UCSD-AML1 (cell line): ENCODE data around the gene WNT8A.

Source experiments
- DNase-seq: peaks from one replicate; lab custom pipeline; 2025; ENCODE audit not compliant: unreplicated experiment; lab: John Stamatoyannopoulos, UW

WNT8A gene

DNA sequence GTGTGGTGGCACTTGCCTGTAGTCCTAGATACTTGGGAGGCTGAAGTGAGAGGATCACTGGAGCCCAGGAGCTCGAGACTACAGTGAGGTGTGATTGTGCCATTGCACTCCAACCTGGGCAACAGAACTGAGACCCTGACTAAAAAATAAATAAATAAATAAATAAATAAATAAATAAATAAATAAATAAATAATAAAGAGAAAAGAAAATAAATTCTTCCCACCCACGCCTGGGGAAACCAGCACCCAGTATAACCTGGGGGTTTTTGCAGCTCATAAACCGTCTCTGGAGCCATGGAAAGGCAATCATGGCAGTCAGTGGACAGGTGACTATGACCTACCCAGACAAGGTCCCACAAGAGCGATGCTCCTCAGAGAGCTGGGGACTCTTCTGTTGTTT is 7.9 kb downstream of the WNT8A start:
- DNase-seq, result no peak

DNA sequence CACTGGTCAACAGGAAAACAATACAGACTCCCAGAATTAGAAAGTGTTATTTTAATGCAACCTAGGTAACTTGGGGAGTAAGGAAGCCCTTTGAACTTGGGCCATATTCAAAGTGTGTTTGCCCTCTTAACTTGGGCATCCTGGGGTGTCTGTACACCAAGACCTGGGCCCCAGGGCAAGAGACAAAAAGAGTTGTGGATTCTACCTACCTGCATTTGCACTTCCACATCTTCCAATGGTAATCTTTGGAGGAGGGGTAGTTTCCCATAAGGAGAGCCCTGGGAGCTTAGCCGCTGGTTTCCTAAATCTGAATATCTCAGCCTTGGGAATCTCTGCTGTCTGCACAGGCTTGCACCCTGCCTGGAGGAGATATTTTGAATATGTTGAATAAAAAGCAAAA is 8.5 kb downstream of the WNT8A start:
- no peak for DNase-seq

DNA sequence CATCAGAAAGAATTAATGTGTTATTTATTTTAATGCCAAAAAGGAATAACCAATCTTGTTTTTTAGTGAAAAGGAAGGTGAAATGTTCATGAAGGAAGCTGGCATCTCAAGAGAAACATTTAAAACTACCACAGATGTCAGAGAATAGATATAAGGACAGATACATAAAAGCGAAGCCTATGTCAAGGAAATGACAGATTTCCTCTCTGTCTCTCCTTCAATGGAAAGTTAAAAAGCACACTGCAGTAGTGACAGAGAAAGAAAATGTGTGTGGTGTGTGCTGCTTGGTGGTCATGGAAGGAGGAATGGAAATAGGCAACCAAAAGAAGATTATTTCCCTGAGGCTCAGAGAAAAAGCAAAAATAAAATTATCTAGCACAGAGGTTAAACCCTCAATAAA is 9.2 kb downstream of the WNT8A start:
- no peak for DNase-seq

DNA sequence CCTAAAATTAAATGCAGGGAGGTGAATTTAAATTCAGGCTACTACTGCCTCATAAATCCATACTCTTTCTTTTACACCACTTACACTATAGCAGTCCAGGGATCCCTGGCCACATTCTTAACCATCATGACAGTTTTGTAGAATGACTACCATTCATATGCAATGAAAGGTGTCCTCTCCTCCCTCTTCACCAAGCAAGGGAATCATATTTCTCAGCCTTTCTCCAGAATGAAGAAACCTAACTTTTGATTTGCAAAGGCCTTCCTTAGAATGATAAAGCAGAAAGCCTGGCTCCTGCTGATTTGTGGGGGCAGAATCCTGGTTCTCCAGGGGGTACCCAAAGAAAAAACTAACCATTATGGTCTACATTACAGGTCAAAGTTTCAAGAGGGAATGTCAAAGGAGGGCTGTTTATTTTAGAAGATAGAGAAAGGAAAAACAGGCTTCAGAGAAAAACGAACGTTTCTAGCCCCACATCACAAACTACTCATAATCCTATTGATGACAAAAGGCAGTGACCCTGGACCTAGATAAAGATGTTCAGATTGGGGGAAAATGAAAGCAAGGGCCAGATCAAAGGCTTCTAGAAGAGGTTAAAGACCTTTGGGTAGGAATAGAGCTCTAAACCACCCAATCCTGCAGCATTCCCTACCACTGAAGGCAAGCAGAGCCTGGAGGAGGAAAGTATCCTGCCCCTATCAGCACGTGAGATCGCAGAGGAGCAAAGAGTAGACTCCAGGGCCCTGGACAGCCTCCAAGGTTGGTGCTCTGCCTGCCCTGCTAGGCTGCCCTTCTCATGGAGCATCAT is 11.5 kb downstream of the WNT8A start:
- no peak for DNase-seq

DNA sequence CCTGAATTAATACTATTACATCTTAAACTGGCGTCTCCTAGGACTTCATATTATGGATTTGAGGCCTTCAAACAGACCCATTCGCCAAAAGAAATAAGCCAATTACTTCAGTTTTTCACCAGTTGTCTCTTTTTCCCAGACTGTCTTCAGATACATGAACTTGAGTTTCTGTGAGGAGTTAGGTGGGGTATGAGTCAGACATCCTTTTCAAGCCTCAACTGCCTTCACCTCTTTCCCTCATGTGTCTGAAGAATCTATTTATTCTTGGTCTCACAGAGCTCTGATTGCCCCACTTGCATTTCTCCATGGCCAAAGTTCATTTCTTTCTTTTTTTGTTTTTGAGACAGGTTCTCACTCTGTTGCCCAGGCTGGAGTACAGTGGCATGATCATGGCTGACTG is 12.5 kb downstream of the WNT8A start:
- DNase-seq, result no peak

DNA sequence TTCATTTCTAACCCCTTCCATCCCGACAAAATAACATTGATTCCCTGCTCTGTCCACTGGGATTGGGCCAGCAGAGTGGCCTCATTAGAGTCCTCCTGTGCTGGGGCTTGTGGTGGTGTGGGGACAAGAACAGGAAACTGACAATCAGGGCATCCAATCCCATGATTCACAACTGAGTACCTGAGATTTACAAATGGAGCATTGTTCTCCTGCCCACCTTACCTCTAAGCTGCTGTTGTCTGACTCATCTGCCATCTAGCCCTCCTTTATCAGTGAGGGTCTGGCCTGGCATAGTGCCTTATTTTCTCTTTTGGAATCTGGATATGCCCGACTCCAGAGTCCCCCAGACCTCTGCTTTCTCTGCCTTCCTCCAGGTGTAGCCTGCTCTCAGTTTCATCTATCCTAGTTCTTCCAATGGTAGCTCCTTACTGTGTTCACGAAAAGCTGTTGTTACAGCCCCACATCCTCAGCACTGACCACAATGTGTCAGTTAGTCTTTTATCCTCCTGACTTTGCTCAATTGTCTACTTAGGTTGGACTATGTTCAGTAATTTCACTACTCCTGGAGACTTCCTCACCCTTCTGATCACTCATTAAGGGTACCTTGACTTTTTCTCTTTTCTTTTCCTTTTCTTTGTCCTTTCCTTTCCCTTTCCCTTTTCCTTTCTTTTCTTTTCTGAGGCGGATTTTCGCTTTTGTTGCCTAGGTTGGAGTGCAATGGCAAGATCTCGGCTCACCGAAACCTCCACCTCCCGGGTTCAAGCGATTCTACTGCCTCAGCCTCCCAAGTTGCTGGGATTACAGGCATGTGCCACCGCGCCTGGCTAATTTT is 13.4 kb downstream of the WNT8A start:
- DNase-seq, result no peak

DNA sequence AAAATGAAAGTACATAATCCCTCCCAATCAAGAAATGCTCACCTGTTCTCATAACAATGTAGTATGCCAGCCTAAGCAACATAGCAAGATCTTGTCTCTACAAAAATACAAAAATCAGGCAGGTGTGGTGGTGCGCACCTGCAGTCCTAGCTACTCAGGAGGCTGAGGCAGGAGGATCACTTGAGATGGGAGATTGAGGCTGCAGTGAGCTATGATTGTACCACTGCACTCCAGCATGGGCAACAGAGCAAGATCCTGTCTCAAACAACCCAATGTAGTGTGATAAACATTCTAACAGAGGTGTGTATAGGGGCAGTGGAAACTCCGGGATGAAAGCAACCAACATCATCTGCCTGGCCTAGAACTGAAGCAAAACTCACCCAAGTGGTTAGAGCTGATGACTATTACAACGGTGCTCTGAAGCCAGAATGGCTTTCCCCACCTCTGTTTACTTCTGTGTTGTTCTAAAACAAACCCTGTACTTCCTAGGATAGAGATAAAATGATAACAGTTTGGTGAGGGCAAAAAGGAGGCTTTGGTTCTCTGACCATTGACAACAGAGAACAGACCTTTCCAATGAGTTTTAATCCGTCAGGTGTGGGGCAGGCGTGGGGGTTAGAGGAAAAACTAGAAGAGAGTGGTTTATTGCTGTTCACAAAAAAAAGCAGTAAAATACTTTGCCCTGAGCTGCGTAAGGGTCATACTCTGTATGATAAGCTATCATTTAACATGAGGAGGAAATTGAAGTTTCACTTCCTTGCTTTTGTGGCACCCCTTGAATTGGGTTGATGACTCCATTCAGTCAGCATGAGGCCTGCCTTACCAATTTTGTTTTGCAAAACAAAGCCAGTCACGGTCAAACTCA is 18.9 kb downstream of the WNT8A start:
- DNase-seq, result no peak

DNA sequence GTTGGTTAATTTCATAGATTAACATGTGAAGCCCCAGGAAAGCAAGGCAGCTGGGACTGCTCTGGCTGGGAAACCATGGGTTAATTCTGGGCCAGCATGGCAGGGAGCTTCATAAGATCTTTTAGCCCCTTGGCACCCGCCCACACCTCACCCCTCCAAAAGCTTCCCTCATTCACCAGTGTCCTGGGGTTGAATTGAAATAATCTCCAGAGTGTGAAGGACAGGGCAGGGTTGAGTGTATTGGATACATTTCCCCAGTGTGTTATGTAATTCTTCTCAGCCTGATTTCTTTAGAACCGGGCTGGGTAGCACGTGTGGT is 19.4 kb downstream of the WNT8A start:
- no peak for DNase-seq

DNA sequence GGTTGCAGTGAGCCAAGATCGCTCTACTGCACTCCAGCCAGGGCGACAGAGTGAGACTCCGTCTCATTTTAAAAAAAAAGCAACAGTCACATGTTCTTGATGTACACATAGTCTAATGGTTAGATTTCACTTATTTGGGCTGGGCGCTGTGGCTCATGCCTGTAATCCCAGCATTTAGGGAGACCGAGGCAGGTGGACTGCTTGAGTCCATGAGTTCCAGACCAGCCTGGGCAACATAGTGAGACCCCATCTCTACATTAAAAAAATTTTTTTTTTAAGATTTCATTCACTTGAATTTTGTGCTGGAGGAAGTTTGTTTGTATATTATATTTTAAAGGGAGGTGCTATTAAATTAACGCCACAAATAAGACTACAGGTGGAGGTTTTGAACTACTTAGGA is 21.9 kb downstream of the WNT8A start:
- DNase-seq, result no peak

DNA sequence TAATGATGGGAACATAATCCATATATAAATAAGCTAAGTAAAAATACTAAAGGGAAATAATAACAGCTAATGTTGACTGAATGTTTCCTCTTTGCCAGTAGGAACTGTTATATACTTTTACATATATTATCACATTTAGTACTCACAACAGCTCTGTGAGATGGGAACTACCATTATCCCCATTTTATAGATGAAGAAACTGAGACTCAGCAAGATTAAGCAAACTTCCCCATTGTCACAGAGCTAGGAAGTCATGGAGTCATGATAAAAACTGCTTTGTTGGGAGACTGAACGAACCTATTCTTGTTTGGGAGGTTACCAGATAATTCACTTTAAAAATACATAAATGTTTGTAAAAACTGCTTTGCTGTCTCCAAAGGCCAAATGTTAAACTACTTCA is 23.4 kb downstream of the WNT8A start:
- DNase-seq, result no peak

DNA sequence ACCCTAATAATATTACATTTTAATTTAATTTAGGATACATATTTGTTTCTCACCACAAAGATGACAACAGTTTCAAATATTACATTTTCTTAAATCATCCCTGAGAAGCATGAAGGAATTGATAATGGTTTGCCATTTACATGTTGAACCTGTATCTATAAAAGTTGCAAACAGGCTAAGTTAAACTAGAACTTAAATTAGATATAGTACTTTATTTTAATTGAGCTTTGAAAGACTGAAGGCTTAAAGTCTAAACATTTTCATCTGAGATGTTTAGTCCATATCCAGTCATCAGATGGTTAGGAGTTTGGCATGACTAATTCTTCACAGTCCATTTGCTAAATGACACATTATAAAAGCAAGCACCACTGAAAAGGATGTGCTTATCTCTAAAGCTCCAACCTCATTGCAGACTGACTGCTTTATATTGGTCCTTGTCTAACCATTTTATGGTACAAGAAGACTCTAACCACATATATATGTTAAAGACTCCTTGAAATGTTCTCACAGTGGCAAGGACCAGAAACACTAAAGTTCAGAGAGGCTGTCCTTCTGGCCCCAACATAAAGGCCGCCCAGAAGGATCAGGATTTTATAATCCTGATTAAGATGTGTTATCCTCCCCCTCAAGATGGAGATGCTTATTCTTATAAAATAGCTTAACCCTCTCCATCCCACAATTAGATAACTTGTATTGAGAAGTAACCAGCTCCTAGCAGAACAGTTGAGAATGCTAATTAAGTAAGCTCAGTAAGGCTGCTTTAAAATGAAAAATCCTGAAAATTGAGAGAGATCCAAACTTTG is 25.8 kb downstream of the WNT8A start:
- no peak for DNase-seq

DNA sequence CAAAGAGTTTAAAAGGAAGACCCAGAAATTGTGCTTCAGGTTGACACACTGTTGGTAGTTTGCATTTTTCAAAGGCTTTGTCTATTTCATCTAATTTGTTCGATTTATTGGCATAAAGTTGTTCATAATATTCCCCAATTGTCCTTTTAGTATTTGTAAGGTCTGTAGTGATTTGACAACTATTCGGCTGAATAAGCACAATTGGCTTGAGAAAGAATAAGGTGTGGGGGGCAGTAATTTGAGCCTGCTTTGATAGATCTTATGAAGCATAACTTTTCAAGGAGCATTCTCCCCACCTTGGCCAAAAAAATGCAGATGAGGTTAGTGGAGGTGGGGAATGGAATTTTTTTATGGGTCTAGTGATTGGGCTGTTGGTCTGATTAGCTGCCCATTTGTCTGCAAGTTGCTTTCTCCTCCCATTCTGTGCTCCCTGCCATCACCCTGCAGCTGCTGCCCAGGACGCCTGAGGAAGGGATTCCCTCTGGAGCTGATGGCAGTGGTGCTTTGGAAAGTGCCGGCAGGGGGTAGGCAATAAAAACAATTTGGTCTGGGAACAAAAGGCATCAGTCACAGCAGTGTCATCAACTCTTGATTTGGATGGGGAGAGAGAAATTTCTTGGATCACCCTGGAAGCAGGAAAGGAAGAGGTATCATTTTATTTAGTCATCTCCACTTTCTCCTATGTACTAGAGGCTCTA is 26.6 kb downstream of the WNT8A start:
- no peak for DNase-seq

DNA sequence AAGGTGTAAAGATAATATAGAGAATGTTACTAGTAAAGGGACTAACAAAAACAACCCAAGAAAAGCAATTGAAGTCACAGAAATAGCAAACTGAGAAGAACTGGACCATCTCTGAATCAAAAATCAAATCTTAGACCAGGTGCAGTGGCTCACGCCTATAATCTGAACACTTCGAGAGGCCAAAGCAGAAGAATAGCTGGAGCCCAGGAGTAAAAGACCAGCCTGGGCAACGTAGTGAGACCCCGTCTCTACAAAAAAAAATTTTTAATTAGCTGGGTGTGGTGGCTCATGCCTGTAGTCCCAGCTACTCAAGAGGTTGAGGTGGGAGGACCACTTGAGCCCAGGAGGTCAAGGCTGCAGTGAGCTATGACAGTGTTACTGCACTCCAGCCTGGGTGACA is 27.3 kb downstream of the WNT8A start:
- no peak for DNase-seq

DNA sequence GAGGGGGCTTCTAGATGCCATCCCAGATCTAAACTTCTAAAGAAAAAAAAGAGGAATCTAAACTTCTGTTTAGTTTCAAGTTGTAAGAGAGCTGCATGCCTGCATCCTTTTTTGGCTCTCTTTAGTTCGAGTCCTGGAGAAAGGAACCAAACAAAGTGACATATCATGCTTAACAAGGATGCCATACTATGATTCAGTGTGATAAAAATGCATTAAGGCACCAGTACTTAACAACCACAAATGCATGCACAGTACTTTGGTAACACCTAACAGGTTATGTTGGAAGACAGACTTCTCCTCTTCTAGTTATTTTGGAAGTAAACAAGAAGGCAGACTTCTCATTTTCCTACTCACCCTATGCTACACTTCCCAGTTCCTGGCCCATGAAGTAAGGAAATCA is 28.1 kb downstream of the WNT8A start:
- no peak for DNase-seq

DNA sequence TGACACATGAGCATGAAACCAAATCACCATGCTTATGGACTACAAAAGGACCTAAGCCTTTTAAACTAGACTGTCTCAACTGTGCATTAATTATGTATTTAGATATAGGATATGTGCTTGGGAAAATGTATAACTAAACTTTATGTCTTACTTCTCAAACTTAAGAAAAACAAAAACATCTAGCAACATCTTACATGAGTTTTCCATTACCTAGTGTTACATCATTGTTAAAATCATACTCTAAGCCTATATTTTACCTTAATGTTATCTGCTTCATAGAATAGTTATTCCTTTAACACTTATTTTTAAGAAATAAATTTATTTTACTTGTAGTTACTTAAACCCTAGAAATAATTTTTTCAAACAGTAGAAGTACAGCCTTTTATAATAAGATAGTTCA is 31.4 kb downstream of the WNT8A start:
- no peak for DNase-seq

DNA sequence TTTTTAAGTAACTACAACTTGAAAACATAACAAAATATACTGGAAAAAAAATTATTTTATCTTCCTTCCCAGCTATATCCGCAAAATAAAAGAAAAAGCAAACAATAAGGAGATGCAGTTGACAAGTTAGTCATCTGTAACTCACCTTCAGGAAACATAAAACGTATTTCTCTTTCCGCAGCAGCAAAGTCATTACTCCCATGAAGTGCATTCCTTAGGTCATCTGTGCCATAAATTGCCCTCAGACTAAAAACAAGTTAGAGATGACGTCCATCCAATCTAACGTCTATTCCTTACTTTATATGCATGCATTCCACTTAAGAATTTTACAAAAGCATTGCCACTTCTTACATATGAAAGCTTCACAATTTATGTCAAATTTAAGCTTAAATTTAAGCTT is 44.5 kb downstream of the WNT8A start:
- DNase-seq, result no peak

DNA sequence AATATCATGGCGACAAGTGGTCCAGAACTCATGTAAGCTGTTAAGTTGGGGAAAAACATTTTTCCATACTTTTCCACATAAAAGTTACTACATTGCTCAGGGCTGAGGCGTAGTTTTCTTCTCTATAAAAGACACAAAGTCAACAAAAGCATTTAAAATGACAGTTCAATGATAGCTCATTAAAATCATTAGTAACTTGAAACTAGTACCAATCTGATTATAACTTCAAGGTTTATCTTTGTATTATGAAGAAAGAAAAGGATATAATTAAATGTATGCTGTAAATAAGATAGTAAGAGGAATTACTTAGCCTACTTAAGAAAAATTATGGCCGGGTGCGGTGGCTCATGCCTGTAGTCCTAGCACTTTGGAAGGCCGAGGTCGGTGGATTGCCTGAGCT is 45.5 kb downstream of the WNT8A start:
- DNase-seq, result no peak

DNA sequence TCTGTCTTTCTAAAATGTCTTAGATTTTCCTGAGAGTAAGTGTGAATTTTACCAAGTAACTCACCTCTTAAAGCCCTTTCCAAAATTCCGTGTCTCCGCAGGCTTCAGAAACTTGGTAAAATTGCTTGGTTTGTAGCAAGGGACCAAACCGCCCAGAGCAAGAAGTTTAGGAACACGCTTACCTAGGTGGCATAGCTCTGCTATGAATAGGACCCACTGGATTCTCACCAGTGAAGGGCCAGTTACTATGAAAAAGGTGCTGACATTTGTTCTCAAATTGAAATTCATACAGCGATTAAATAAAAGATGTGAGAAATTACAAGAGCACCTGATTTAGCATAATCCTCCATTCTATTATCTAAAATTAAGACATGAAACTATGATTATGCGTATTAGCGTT is 48.7 kb downstream of the WNT8A start:
- no peak for DNase-seq

DNA sequence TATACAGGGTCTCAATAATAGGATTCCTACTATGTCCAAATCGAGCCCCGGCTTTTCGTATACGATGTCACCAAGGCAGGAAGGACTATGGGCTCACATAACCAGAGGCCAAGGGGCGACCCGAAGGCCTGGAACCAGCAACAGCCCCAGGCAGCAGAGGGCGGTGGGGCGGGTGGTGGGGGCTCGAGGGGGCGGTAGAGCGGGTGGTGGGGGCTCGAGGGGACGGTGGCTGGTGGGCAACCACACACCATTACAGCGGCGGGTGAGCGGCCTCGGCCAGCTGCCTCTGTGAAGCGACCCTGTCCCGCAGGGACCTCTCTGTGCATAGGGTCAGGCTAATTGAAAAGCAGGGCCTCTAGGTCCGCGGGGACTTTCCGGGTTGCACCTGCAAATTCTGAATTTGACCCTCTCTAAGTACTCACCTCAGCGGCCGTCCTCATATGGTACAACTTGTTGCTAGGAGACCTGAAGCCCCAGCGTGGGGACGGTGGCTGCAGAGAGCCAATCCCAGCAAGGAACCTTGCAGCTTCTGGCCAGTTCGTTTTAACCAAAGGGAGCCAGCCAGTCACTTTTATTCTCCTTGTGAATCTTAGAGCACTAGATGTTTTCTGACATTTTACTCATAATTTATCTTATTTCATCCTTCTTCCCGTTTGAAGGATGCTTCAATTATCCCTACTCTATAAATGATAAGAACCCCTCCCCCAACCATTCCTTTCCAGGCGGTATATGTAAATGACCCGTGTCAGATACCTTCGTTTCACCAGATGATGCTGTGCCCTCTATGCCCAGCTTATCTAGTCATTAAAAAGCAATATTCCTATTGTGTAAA is 55.3 kb downstream of the WNT8A start, which contains the start of gene NME5:
Gene NME5 (minus strand): TSS at position 480 of the 832 bp plus-strand sequence. CDS start 648 bp downstream, outside the sequence.
- DNase-seq, result no peak
